Measurements from ENCODE around the gene ZNF22.

GRCh38 chr10:45004661-45005060 lies 3.9 kb downstream of the ZNF22 start:
- TF ChIP-seq POLR2A (IDR thresholded peaks at IDR 0.05) (no peak), CTCF (IDR thresholded peaks at IDR 0.05) (no peak)
